CD4-positive, alpha-beta T cell treated with Interleukin-10 for 1 hour (primary cell): Measurements from ENCODE around the gene DNASE2.

Experiments used
- DNase-seq: peaks from one replicate; pipeline ENCODE4 v3.0.0-alpha.2; 2020

The DNASE2 gene

GRCh38 chr19:12828494-12828893 lies 52.8 kb downstream of the DNASE2 start:
- DNase-seq = no peak

GRCh38 chr19:12825254-12826131 lies 55.8 kb downstream of the DNASE2 start:
- no peak for DNase-seq
